NCI-H2196 (cell line): ENCODE results near the gene MAML3.

Experiments used
- DNase-seq: peaks from one replicate; lab custom pipeline; 2025; ENCODE audit not compliant: unreplicated experiment; lab: John Stamatoyannopoulos, UW

The MAML3 gene

DNA sequence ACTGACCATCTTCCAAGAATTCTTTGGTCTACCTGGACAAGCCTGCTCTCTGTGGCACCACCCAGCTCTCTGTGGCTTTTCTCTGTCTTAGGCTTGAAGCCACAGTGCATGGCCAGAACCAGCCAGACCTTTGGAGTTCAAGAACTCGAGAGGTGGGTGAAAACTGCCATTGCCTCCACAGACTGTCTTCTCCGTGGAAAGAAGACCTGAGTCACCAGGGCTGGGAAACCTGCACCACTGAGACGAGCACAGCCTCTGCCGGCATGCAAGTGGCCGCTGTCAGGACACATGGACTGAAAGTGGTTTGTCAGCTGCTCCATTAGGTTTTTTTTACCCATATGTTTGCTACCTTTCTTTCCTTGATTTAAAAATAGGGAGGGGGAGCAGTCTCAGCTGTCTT is 413.9 kb downstream of the MAML3 start:
- peak; percentile 55 for DNase-seq

DNA sequence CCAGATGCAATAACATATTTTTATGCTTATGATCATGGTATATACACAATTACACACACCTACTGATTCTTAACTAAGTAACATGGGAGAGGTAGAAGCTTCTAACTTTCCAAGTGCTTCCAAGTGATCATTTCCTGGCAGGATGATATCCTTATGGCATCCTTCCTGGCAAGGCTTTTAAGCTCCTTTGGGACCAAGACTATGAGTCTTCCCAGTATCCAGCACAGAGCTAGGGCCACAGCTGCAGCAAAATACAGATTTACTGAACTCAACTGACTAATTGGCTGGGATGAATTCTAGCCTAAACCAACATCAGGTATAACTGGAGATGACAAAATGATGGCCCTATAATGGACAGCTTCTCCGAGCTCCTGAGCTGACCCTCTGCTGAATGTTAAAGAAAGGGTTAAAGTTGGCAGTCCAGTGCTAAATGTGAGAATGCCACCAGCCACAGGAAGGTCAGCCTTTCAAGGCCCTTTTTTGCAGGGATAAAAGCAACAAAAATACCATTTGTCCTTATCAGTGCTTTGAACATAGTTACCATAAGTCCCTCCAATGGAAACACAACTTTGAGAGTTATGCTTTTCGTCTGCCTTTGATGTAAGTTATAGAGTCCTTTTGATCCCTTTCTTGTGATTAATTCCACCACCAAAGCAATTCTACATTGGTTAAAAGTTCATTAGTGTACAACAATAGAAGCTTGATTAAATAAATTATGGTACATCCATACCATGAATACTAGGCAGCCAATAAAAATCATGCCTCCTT is 415.0 kb downstream of the MAML3 start:
- DNase-seq = no peak

DNA sequence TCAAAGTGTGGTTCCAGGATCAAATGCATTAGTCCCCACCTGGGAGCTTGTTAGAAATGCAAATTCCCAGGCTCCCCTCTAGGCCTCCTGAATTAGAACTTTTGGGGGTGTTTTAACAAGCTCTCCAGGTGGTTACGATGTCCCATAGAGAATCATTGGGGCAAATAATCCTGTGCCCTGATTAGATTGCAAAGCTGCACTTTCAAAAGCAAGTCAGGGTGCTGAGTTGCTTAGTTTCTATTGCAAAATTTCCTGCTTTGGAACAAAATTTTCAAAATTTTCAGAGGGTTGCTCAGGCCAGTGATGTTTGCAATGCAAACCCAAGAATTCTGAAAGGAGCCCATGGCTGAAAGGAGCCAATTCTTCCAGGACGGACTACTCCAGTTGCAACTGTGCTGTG is 417.3 kb downstream of the MAML3 start:
- DNase-seq = no peak

DNA sequence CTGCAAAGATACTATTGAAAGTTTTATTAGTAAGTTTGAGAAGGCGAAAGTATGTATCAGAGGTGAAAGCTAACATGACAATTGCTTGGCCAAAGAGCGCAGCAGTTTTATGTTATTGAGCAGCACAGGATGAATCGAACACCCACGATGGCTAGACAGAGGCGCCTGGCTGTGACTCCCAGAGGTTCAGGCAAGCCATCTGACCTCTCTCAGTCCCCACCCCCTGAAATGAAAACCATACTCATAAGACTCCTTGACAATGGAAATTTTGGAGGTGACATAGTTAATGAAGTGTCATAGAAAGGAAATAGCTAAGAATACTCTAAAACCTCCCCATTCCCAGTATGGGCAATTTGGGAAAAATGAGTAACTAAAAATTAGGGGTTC is 417.7 kb downstream of the MAML3 start:
- DNase-seq = no peak

DNA sequence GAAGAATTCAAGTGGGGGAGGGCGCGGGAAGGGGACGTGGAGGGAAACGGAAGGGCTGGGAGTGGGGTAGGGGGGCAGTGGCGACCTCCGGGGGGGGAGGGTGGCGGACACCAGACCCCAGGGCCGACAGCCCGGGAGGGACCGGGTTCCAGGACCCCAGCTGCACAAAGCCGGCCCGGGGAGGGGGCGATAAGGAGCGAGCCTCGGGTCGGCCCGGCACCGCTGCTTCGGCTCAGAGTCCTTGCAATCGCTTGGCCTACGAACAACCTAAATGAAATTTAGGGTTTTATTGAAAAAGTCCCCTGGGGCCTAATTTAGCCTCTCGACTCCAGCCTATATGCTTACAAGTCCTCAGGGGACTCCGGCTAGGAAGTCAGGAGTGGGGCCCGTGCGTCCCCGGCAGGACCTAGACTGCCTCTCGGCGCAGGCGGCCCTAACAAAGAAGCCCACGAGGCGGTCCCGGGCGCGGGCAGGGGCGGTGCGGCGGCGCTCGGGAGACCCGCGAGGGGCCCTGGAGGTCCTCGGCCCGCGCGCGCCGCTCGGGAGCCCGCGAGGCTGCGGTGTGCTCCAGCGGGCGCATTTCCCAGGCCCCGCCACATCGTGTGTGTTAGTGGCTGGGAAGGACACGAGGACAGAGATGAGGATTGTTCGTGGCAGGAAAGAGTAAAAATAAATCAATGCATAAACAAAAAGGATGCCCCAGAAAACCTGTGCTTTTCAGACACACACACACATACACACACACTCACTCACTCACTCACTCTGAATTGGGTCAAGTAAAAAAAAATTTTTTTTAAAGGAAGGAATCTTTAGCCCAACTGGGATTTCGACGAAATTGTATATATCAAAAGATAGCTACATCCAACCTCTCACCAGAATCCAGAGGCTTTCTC is 418.4 kb downstream of the MAML3 start:
- DNase-seq = no peak

DNA sequence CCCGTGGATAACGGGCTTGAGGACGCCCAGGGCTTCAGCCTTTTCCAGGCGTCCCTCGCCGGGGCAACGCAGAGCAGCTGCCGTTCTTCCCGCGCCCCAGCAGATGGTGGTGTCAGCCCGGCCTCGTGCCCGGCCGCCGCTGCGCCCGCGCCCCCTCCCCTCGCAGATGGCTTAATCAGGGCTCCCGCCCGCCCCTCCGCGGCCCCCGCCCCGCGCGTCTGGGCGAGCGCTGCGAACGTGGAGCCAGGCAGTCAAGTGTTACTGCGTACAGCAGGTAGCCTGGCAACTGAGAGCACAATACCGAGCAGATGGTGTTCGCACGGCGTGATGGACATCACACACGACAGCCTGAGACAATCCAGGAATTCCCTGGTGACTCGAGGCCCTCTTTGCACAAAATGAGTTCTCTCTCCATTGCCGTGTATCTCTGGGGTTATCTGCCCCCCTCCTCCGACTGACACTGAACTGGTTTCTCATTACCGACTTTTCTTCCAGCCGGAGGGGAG is 419.1 kb downstream of the MAML3 start:
- DNase-seq = peak; percentile 95

DNA sequence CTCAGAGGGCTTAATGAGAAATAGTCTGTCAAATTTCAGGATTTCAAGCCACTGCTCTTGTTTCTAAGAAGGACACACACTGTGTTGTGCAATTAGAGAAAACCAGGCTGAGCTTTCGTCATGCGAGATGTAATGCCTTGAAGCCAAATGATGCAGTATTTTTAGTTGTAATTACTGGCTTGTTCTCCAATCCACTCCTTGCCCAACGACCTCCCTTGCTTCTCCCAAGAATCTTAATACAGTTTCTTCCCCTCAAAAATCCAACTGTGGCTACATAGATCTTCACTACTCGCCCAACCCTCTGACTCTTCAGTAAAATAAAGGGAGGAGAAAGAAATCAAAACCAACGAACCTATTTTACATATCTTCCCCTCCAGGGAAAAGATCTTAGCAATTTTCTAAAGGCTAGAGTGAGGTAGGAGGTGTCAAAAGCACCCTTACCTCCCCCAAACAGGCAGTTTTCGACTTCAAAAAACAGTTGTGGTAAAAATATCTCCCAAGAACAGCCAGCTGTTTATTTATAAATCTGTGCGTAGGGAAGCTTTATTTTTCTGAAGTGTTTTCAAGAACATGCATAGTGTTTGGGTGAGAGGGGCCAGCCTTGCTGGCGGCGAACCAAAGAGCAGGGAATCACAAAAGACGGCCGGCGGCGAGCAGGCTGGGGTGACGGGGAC is 419.6 kb downstream of the MAML3 start:
- no peak for DNase-seq

DNA sequence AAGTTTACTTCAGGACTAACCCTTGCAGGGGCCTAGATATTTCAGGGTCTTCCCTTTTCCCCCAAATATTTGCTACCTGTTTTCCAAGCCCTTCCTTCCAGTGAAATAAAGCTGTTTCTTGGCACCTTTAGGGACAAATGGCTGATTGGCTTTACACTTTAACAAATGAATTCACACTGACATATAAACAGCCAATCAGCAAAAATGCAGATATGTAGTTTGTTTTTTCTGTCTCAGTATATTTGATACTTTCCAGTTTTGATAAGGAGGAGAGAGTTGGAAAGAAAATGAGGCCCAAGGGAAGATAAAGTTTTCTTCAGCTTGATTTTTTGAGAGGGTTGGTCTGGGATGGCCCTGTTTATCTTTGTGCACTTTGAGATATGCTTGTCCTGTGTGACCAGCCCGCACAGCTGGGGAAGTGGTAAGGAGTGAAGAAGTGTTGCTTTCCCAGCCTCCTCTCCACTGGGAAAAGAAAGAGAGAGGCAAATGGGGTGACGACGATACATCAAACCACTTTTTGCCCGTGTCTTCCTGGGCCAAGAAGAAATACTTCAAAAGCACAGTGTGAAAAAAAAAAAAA is 420.9 kb downstream of the MAML3 start:
- no peak for DNase-seq

DNA sequence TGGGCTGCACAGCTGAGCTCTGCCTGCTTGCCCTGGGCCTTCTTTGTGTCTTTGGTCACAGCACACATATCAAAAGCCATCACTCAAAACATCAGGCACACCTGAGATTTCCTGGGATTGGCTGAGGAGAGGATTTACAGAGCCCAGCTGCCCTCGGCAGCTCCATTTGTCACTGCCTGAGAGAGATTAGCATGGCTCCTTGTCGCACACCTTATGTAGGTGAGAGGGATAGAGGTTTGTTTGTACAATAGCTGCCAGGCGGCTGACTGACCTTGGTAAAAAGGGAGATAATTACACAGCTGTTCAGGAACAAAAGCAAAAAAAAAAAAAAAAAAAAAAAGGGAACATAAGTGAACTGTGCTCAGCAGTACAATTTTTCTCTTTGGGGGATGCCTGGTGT is 425.1 kb downstream of the MAML3 start:
- no peak for DNase-seq

DNA sequence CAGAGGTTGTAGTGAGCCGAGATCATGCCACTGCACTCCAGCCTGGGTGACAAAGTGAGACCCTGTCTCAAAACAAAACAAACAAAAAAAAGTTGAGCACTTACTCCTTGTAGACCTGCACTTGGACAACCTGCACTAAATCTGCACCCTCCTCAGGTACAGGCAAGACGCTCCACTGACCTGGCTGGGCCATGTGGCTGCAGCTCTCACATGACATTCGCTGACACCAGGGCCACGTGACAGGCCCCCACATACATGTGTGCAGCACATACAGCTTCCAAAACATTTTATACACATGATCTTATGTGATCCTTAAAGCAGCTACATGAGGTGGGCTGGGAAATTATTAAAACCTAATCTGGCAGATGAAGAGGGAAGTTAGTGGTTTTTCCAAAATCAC is 425.8 kb downstream of the MAML3 start:
- DNase-seq = no peak

DNA sequence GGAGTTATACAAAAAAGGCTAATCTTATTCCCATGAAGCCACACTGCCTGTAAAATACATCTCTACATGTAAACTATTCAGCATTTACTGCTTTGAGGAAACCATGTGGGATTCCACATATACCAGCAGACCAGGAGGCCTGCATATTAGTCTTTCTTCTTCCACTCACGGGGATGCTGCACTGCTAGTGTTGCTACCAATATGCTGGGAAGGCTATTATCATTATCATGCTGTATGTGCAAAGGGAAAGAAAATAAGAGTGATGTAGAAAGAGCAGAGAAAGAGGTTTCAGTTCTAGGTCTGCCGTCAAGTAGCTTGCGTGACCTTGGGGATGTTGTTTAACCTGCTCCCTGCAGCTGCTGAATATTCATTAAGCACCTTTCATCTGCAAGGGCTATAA is 427.4 kb downstream of the MAML3 start:
- DNase-seq = no peak

DNA sequence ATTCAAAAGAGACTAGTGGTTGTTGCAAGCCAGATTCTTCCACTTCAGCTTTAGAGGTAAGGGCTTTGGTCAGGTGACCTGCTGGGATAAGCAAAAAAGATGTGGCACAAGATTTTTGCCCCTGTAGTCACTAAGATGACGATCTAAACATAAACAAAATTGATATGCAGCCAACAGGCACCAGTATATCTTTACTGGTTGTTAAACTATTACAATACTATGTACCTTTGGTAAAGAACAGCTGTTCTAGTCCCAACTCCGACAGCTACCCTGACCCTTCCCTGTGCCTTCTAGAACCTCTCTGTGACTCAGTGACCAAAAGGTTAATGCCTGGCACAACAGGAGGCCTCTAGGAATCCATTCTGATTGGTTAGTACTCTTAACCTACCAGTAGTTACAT is 428.7 kb downstream of the MAML3 start:
- DNase-seq = no peak

DNA sequence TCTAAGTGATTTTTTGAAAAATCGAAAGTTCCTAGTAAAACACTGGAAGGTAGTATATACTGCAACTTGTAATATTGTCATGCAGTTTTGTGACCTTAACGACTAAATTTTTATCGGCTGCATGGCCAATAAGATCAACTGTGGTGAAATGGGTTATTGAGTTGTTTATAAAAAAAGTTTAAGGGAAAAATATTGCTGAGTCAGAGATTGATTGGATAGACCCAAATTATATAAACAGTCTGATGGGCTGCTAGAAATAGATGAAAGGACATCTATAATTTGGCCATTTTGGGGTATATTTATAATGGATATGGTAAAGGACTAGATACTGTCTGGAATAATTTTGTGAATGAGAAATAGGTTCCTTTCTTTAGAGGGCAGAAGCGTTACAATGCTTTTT is 432.2 kb downstream of the MAML3 start:
- DNase-seq = no peak

DNA sequence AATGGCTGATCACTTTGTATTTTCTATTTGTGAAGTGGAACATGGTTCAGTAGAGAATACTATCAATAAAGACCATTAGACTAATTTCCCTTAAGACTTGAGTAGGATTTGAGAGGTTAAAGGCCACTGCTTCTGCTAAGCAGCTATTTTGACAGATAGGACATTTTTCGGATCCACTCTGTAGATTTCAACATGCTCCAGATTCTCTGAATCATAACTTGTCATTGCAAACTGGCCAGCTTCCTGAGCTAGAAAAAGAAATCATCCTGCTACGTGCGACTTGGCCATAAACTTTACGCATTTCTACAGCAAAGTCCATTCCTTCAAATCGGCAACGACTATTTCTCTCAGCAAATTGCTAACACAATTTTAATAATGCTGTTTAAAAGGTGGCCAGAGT is 433.2 kb downstream of the MAML3 start:
- no peak for DNase-seq

DNA sequence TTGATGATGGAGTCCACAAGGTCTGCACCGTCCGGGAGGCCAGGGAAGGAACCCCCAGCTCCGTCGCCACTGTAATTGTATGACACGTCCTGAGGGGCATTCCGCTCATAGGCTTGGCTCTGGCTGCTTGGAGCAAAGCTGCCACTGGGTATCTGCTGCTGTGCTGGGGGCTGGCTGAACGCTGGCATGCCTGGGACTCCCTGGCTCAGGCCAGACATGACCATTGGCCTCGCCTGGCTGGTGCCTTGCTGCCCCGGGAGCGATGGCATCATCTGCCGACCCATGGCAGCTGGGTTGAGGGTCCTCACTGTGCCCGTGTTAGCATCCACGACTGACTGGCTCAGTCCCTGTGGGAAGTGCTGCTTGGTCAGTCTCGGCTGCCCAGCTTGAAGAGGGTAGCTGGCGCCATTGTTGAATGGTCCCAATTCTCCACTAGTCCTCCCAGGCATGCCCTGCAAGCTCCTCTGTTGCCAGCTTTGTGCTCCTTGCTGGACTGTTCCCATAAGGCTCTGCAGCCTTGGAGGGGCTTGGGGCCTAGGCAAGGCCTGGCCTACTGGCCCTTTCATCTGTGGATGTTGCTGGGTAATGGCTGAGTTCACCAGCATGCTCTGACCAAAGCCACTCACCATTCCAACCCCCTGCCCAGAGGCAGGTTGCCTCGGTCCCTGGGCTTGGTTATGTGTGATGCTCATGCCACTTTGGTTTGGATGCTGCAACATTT is 434.4 kb downstream of the MAML3 start:
- no peak for DNase-seq

DNA sequence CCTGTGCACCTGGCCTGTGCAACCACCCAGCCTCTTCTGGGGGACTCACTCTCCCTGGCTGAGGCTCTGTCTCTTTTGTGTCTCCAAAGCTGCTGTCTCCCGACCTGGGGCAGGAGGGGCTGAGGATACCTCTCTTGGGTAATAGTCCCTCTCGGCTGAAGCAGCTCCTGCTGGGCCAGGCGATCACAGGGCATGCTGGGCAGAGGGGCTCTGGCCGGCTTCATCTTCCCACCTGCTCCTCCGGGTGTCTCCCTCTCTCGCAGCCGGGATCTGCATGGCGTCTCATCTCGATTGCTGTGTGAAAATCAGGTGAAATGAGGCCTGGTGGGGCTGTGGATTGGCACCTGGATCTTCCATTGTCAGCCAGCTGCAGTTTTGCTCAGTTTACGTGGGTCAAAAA is 435.2 kb downstream of the MAML3 start:
- no peak for DNase-seq

DNA sequence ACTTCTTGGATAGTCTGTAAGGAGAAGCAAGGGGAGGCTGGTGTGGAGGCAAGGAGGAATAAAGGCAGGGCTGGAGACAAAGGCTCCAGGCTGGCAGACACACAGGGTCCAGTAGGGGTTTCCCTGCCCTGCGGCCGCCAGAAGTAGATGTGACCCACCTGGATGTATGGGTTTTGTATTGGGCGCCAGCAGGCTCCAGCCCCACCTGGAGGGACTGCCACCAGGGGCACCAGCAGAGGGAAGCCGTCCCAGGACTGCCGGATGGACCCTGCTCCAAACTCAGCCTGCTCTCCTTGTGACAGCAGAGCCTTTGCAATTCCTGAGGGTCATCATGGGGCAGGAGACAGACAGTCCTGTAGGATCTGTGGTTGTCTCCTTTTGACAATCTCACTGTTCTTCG is 435.6 kb downstream of the MAML3 start:
- DNase-seq = no peak

DNA sequence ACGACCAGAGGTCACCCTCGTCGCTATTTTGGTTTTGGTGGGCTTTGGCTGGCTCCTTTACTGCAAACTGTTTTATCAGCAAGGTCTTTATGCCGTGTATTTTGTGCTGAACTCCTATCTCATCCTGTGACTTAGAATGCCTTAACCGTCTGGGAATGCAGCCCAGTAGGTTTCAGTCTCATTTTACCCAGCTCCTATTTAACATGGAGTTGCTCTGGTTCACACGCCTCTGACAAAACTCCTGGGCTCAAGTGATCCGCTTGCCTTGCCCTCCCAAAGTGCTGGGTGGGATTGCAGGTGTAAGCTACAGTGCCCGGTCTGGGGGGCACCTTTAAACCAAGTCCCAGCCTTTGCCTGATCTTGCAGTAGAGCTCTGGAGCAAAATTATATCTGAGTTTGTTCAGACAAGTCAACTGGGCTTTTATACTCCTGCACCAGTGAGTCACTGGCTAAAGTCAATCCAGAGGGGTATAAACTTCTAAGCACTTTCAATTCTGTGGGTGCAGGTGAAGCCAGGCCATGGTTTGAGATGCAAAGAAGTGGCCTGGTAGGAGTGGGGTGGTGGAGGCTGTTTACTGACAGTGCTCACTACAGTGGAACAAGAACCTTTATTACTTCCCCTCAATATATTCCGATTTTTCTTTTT is 438.1 kb downstream of the MAML3 start:
- DNase-seq = no peak

DNA sequence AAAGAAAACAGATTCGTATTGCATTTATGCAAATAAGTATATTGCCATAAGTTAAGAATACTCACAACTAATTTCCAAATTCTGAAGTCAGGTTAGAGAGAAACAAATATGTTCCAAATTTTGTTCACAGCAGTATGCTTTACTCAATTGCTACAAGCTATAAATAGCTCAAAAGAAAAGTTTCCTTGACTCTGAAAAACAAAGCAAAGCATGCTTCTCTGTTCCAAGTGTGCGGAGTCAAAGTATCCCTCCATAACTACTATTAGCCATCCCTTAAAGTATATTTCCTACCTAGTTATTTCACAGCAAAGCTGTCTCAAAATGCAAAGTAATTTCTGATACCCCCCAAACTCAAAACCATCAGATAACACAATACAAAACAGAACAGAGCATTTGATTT is 441.1 kb downstream of the MAML3 start:
- no peak for DNase-seq

DNA sequence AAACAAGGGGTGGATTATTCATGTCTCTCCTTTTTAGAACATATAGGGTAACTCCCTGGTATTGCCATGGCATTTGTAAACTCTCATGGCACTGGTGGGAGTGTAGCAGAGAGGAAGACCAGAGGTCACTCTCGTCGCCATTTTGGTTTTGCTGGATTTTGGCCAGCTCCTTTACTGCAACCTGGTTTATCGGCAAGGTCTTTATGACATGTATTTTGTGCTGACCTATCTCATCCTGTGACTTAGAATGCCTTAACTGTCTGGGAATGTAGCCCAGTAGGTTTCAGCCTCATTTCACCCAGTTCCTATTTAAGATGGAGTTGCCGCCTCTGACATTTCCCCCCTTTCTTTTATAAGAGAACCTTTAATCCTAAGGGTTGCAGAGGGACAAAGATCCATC is 442.5 kb downstream of the MAML3 start:
- no peak for DNase-seq
